Fibroblast of lung (primary cell): ENCODE data around the gene TSPAN18.

Experiments used
- EZH2 ChIP-seq: IDR thresholded peaks from 2 replicates; pipeline ENCODE4 v1.5.1; 2012; ENCODE audit warnings: low read length, control low read depth, mild to moderate bottlenecking; ENCODE audit errors: missing control alignments
- TF ChIP-seq, protein P1 (sequence below), 2 donors: IDR thresholded peaks in 1 of 2; conservative IDR thresholded peaks in 1 of 2; 1 replicate in 1 of 2; 2 replicates in 1 of 2; pipeline ENCODE4 v1.5.1; 2011 to 2012; ENCODE audit warnings: low read length in 2 of 2, control low read depth in 1 of 2, inconsistent platforms in 1 of 2, low read depth in 1 of 2, mild to moderate bottlenecking in 1 of 2

DNA sequence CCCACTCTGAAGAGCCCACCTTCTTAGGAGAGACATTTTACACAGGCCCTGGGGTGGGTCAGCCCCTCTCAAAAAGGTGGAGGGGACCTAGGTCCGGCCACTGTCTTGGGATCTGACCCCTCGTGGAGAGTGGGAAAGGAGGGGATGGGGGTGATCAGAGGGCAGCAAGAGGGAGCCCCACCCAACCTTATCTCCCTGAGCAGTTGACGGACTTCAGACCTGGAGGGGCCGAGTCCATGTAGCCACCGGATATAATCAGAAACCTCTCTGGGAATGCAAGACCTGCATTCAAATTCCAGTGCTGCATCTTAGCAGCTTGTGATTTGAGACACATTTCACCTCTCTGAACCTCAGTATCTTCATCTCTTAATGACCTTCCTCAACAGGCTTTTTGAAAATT is 179.9 kb downstream of the TSPAN18 start:
- TF ChIP-seq, protein P1, sequence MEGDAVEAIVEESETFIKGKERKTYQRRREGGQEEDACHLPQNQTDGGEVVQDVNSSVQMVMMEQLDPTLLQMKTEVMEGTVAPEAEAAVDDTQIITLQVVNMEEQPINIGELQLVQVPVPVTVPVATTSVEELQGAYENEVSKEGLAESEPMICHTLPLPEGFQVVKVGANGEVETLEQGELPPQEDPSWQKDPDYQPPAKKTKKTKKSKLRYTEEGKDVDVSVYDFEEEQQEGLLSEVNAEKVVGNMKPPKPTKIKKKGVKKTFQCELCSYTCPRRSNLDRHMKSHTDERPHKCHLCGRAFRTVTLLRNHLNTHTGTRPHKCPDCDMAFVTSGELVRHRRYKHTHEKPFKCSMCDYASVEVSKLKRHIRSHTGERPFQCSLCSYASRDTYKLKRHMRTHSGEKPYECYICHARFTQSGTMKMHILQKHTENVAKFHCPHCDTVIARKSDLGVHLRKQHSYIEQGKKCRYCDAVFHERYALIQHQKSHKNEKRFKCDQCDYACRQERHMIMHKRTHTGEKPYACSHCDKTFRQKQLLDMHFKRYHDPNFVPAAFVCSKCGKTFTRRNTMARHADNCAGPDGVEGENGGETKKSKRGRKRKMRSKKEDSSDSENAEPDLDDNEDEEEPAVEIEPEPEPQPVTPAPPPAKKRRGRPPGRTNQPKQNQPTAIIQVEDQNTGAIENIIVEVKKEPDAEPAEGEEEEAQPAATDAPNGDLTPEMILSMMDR (conservative IDR thresholded peaks at IDR 0.05 in 1 of 2, IDR thresholded peaks at IDR 0.05 in 1 of 2; ENCODE audit: low read depth in 1 of 2, low read length in 2 of 2), result no peak
- TF ChIP-seq EZH2, result no peak
